Smooth muscle cell (in vitro differentiated cells): ENCODE measurements around the gene ANK3. TPM values are rescaled to one million over a fixed set of nuclear protein-coding genes. Genes with fewer than 3 reads are reported as not detected.
A peak's percentile ranks its signal among the peaks of the same experiment; 100 is the strongest.

Experiments used
- DNase-seq: peaks from one replicate; lab custom pipeline; 2025; ENCODE audit not compliant: unreplicated experiment; lab: John Stamatoyannopoulos, UW
- H2AFZ ChIP-seq: fragments of 200-600 bp; sonication (generic); 2 replicates; pipeline ENCODE4 v1.6.0; 2016; ENCODE audit warnings: antibody characterized with exemption, low read depth, mild to moderate bottlenecking
- H3F3A ChIP-seq: fragments of 200-600 bp; sonication (generic); 2 replicates; pipeline ENCODE4 v1.6.0; 2017; ENCODE audit warnings: antibody characterized with exemption, low read depth
- H3K27ac ChIP-seq: fragments of 200-600 bp; sonication (generic); 2 replicates; pipeline ENCODE4 v1.5.1; 2016; ENCODE audit warnings: low read depth, mild to moderate bottlenecking
- H3K27me3 ChIP-seq: fragments of 200-600 bp; sonication (generic); 2 replicates; pipeline ENCODE4 v1.6.1; 2016; ENCODE audit warnings: low read depth, mild to moderate bottlenecking
- H3K36me3 ChIP-seq: fragments of 200-600 bp; sonication (generic); 2 replicates; pipeline ENCODE4 v1.5.1; 2016; ENCODE audit warnings: low read depth
- H3K4me1 ChIP-seq: fragments of 200-600 bp; sonication (generic); 2 replicates; pipeline ENCODE4 v1.5.1; 2016; ENCODE audit warnings: low read depth
- H3K4me2 ChIP-seq: fragments of 200-600 bp; sonication (generic); 2 replicates; pipeline ENCODE4 v1.6.0; 2016; ENCODE audit warnings: mild to moderate bottlenecking
- H3K4me3 ChIP-seq: fragments of 200-600 bp; sonication (generic); 2 replicates; pipeline ENCODE4 v1.5.1; 2016; ENCODE audit warnings: mild to moderate bottlenecking
- H3K79me2 ChIP-seq: fragments of 200-600 bp; sonication (generic); 2 replicates; pipeline ENCODE4 v1.6.0; 2016; ENCODE audit warnings: low read depth, mild to moderate bottlenecking
- H3K9ac ChIP-seq: fragments of 200-600 bp; sonication (generic); 2 replicates; pipeline ENCODE4 v1.6.0; 2016; ENCODE audit warnings: low read depth
- H3K9me3 ChIP-seq: fragments of 200-600 bp; sonication (generic); replicated peaks from 2 replicates; pipeline ENCODE4 v1.5.1; 2016; ENCODE audit warnings: low read depth
- H4K20me1 ChIP-seq: fragments of 200-600 bp; sonication (generic); 2 replicates; pipeline ENCODE4 v1.6.0; 2016; ENCODE audit warnings: low read depth
- CTCF ChIP-seq: fragments of 200-600 bp; sonication (generic); IDR thresholded peaks from 2 replicates; pipeline ENCODE4 v1.5.1; 2017; ENCODE audit warnings: borderline replicate concordance, mild to moderate bottlenecking, antibody characterized with exemption; ENCODE audit not compliant: insufficient read depth, poor library complexity, severe bottlenecking
- WGBS: methylation state at CpG from one replicate; pipeline ENCODE4 v1.1.7; 2016; ENCODE audit warnings: low lambda C conversion rate; 5-methylcytosine and 5-hydroxymethylcytosine counted together
- polyA plus RNA-seq: library from polyadenylated mRNA; unstranded; fragments of >200 nt; fragmentation: Nextera tagmentation; extraction: Ambion mirVana; gene quantifications from 2 replicates; pipeline ENCODE4 v1.2.1, GENCODE V29; 2016
- total RNA-seq: library from RNA; depleted of rRNA; stranded (reverse); fragments of >200 nt; gene quantifications from 2 replicates; pipeline ENCODE4 v1.2.3, GENCODE V29; 2014

Gene ANK3
- total and polyA plus RNA-seq, 2 experiments from 2014 or later = 28.2 to 85.5 TPM

GRCh38 chr10:60105295-60105695 is 284.4 kb downstream of the ANK3 start:
- TF ChIP-seq CTCF = no peak
- Histone ChIP-seq H3K9ac (no peak overlapping the region), H3K27ac (no peak overlapping the region), H2AFZ (no peak overlapping the region), H4K20me1 (no peaks in the 10 kb centered on the region), H3K9me3 (no peaks in the 10 kb centered on the region), H3K4me2 (no peak overlapping the region), H3K27me3 (no peaks in the 10 kb centered on the region), H3K4me3 (no peak overlapping the region), H3K36me3 (no peaks in the 10 kb centered on the region), H3F3A (no peaks in the 10 kb centered on the region), H3K79me2 (no peaks in the 10 kb centered on the region), H3K4me1 (no peaks in the 10 kb centered on the region)
- DNase-seq = no peak

- H2AFZ ChIP-seq = no peak overlapping the region
- H3K4me3 ChIP-seq = no peak overlapping the region
- no peaks in the 10 kb centered on the region for H3K27me3 ChIP-seq
- no peak overlapping the region for H3K4me2 ChIP-seq
- H3K9ac ChIP-seq = no peak overlapping the region
- no peaks in the 10 kb centered on the region for H3K79me2 ChIP-seq
- peaks cover 4% of the 10 kb centered on the region for H4K20me1 ChIP-seq
- no peaks in the 10 kb centered on the region for H3F3A ChIP-seq
- no peak for TF ChIP-seq CTCF
- H3K36me3 ChIP-seq = no peaks in the 10 kb centered on the region
- H3K27ac ChIP-seq = no peak overlapping the region
- no peaks in the 10 kb centered on the region for H3K4me1 ChIP-seq
- WGBS = 83% methylated on average over 4 of the region's 4 CpGs
- H3K9me3 ChIP-seq = no peaks in the 10 kb centered on the region
- DNase-seq = no peak
Measured at GRCh38 chr10:60101821-60102220, 287.9 kb downstream of the ANK3 start.

- TF ChIP-seq CTCF = peak; percentile 56
- no peaks in the 10 kb centered on the region for H3K36me3 ChIP-seq
- H3K27me3 ChIP-seq = no peaks in the 10 kb centered on the region
- WGBS = 80% methylated on average over 2 of the region's 2 CpGs
- peaks cover 4% of the 10 kb centered on the region for H4K20me1 ChIP-seq
- H3K79me2 ChIP-seq = no peaks in the 10 kb centered on the region
- no peak overlapping the region for H3K27ac ChIP-seq
- H3F3A ChIP-seq = no peaks in the 10 kb centered on the region
- H3K4me2 ChIP-seq = no peak overlapping the region
- H2AFZ ChIP-seq = no peak overlapping the region
- H3K9me3 ChIP-seq = no peaks in the 10 kb centered on the region
- no peak overlapping the region for H3K9ac ChIP-seq
- DNase-seq = no peak
- no peaks in the 10 kb centered on the region for H3K4me1 ChIP-seq
- no peak overlapping the region for H3K4me3 ChIP-seq
Measured at GRCh38 chr10:60099998-60100747, 289.5 kb downstream of the ANK3 start.
